NCI-H2227 treated with DMSO at 0.1 percent for 48 hours (cell line): ENCODE data around the gene TBC1D16.
A peak's percentile ranks its signal among the peaks of the same experiment; 100 is the strongest.

Experiments used
- DNase-seq: peaks from one replicate; lab custom pipeline; 2025; lab: John Stamatoyannopoulos, UW

The TBC1D16 gene, protein sequence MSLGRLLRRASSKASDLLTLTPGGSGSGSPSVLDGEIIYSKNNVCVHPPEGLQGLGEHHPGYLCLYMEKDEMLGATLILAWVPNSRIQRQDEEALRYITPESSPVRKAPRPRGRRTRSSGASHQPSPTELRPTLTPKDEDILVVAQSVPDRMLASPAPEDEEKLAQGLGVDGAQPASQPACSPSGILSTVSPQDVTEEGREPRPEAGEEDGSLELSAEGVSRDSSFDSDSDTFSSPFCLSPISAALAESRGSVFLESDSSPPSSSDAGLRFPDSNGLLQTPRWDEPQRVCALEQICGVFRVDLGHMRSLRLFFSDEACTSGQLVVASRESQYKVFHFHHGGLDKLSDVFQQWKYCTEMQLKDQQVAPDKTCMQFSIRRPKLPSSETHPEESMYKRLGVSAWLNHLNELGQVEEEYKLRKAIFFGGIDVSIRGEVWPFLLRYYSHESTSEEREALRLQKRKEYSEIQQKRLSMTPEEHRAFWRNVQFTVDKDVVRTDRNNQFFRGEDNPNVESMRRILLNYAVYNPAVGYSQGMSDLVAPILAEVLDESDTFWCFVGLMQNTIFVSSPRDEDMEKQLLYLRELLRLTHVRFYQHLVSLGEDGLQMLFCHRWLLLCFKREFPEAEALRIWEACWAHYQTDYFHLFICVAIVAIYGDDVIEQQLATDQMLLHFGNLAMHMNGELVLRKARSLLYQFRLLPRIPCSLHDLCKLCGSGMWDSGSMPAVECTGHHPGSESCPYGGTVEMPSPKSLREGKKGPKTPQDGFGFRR

GRCh38 chr17:80035687-80035936, at the start of gene TBC1D16:
Gene TBC1D16 (minus strand): TSS chr17:80035872. CDS start chr17:80013547, 22,325 bp downstream.
- DNase-seq, result no peak

GRCh38 chr17:80084773-80085172, 49.1 kb upstream of the TBC1D16 start:
- no peak for DNase-seq

GRCh38 chr17:80083136-80083661, 47.5 kb upstream of the TBC1D16 start:
- DNase-seq, result no peak

DNA sequence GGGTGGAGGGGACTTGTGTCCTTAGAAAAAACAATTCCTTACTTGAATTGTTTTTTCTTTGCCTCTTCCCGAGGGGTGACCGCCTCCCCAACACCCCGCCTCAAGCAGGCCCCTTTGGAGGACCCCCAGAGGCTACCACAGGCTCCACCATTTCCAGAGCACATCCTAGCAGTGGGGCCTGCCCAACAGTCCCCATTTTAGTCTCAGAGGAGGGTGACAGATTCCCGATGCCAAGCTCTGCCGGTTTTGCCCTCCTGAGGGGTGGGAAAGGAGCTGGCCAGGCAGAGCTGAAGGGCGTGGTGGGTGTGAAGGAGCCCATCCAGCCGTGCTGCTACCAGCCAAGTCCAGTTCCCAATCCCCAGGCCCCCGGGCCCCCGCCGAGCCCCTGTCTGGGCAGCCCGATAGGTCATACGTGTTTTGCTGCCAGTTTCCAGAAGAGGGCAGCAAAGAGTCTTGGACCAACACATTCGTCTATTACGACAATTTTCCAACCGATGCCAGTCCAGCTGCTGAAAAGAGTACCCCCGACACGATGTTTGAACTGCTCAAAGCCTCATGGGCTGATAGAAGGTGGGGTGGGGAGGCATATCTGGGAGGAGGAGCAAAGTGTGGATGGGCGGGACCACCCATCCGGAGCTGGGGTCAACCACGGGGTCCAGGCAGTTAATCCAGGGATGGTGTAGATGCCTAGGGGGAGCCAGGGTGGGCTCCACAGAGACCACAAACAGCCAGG, 46.9 kb upstream of the TBC1D16 start:
- peak; percentile 41 for DNase-seq

- no peak for DNase-seq
Measured at GRCh38 chr17:80081596-80081995, 45.9 kb upstream of the TBC1D16 start.

GRCh38 chr17:80080081-80080480, 44.4 kb upstream of the TBC1D16 start:
- DNase-seq, result no peak

- DNase-seq, result no peak
Measured at GRCh38 chr17:80072410-80072809, 36.7 kb upstream of the TBC1D16 start.

DNA sequence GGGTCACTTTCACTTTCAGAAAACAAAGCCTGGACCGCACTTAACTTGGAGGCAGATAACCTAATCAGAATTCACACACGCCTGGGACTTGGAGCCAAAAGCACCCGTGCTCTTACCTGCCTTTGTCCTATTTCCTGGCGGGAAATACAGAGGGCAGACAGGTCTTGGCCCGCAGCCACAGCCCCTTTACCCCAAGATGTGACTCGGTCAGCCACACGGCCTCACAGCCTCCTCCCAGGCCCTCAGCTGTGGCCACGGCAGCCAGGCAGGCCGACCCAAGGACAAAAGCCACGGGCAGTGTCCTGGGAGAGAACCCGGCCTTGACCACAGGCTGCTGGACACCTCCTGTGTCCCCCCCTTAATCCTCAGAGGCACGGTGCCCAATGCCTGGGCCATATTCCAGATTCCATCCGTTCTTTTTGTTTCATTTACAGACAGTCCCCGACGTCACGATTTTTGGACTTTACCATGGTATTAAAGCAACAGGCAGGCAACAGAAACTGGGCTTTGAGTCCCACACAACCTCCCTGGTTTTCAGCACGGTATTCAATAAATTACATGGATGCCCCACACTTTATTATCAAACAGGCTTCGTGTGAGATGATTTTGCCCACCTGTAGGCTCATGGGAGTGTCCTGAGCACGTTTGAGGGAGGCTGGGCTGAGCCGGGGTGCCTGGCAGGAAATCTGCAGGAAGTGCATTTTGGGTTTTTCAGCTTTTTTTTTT, 35.6 kb upstream of the TBC1D16 start:
- no peak for DNase-seq

DNA sequence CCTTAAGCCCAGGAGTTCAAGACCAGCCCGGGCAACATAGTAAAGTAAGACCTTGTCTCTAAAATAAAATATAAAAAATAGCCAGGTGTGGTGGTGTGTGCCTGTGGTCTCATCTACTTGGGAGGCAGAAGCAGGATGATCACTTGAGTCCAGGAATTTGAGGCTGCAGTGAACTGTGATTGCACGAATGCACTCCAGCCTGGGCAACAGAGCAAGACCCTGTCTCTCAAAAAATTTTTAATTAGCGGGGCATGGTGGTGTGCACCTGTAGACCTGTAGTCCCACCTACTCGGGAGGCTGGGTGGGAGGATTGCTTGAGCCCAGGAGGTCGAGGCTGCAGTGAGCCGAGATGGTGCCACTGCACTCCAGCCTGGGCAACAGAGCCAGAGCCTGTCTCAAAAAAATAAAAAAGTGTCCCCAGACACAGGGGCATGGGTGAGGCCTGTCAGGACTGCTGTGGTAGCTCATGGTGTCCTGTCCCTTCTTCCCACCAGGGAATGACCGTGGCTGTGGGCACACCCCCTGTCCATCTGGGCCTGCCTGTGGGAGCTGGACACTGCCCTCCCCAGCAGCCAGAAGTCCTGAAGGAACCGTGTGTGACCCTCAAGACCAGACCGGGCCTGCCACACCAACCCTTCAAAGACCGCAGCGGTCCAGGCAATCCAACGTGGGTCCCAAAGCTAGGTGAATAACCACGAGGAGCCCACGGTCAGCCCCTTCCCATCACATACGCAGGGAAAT, 34.9 kb upstream of the TBC1D16 start:
- DNase-seq, result no peak

DNA sequence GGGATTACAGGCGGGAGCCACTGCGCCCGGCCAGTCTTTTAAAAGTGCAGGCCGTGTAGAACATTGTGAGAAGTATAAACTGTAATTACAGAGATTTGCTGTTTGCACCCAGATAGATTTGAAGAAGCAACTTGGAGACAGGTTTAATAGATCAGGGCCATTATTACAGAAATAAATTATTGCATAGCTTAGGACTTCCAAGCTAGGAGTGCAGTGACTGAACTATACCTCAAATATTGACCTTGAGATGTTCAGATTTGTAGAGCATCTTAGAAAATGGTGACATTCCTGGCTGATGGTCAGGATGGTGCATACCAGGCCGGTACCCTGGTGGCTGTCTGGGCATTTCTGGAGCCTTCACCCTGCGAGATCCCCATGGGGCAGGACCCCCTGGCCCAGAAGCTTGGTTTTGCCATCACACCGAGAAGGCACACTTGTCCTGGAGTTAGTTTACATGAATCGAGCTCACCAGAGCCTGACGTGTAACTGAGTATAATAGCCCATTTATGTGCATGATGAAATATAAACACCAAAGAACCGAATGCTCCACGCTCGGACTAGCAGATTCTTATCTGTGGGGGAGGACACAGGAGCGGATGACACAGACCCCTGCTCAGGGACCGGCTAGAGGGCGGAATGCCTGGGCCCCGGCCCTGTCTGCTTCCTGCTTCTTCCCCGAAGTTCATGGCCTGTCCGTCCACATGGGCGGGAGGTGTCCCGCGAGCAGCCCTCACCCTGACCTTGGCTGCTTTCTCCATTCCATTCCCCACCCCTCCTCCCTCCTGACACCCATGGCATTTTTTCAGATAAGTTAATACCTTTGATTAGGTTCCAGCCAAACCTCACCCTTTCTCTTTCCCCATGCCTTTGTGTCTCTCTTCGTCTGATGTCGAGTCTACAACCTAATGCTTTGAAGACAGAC, 32.9 kb upstream of the TBC1D16 start:
- no peak for DNase-seq

DNA sequence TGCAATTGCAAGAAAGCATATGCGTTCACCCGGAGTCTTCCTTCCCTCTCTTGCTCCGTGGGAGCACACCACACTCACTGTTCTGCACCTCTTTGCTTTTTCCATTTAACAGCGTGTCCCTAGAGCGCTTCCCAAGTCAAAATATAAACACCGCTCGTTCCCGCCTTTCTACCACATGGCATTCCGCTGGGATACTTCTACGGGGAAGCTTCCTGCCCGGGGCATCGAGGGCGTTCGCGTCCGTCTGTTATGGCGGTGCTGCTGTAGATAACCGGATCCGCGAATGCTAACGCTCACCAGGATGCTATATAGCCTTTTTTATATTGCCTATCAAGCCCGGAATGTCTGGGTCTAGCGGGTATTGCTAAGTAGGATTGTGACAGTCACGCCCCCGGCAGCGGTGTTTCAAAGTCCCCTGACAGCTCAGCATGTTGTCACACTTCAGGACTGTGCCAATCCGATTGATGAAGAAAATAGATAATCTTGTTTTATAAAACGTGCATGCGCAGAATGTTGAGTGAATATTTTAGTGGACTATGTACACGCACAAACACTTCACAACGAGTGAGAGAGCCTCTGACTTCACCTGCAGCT, 31.8 kb upstream of the TBC1D16 start:
- no peak for DNase-seq

GRCh38 chr17:80065478-80066170, 30.0 kb upstream of the TBC1D16 start:
- no peak for DNase-seq

GRCh38 chr17:80064696-80065095, 29.0 kb upstream of the TBC1D16 start:
- no peak for DNase-seq

- DNase-seq, result no peak
Measured at GRCh38 chr17:80063830-80064585, 28.3 kb upstream of the TBC1D16 start.

- DNase-seq, result no peak
Measured at GRCh38 chr17:80061421-80061820, 25.7 kb upstream of the TBC1D16 start.

- DNase-seq, result no peak
Measured at GRCh38 chr17:80060644-80061043, 25.0 kb upstream of the TBC1D16 start.

DNA sequence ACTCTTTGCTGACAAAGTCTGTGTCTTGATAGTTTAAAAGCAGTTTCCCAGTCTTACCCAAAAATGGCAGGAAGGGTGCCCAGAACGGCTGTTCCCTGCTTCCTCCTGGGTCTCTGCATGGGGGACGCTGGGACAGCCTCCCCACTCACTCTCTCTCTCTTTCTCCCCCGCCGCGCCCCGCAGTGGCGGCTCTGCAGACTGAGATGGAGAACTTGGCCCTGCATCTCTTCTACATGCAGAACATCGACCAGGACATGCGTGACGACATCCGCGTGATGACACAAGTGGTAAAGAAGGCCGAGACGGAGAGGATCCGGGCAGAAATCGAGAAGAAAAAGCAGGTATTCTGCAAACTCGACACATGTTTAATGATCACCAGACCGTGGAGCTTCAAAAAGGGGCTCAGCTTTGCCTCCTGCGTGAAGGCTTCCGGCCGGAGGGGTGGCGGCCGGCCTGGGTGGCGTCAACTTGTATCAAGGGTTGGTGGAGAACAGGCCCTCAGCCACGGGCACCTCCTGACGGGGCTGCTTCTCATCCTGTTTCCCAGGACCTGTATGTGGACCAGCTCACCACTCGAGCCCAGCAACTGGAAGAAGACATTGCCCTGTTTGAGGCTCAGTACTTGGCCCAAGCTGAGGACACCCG, 22.8 kb upstream of the TBC1D16 start:
- no peak for DNase-seq

DNA sequence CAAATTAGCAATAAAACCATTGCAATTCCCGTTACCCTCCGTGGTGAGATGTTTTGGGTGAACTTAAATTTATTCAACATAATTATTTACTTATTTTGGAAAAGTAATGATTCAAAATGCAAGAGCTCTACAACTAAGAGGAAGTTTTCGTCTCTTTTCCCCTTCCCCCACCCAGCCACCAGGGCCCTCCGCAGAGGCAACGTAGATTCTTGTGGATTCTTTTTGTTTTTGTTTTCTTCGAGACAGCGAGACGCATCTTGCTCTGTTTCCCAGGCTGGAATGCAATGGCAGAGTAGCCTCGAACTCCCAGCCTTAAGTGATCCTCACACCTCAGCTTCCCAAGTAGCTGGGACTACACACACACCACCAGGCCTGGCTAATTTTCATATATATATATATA, 19.9 kb upstream of the TBC1D16 start:
- DNase-seq, result no peak
